GM18870 (cell line): Measurements from ENCODE around the gene CISD2.
"Not testable (repeated sequence)": the region's sequence is repeated elsewhere in the genome, so short reads cannot be mapped to it uniquely, and the experiment has no call there.

Experiments
- ATAC-seq: cut with Tn5 transposase; IDR thresholded peaks from one replicate; pipeline ENCODE4 v1.9.1; 2021; ENCODE audit warnings: moderate library complexity; ENCODE audit not compliant: unreplicated experiment

Gene CISD2

GRCh38 chr4:102901804-102902203 lies 33.0 kb downstream of the CISD2 start:
- no peak for ATAC-seq

GRCh38 chr4:102918859-102919258 lies 50.1 kb downstream of the CISD2 start:
- ATAC-seq, result no peak

- not testable (repeated sequence) for ATAC-seq
Observed at GRCh38 chr4:102919697-102920096, 50.9 kb downstream of the CISD2 start.

GRCh38 chr4:102935716-102936115 lies 66.9 kb downstream of the CISD2 start:
- ATAC-seq, result no peak

- ATAC-seq, result not testable (repeated sequence)
Observed at GRCh38 chr4:102938063-102938462, 69.3 kb downstream of the CISD2 start.
